HepG2 (cell line): ENCODE measurements around the gene DLG2. TPM values are rescaled to one million over a fixed set of nuclear protein-coding genes. Genes with fewer than 3 reads are reported as not detected.

ENCODE experiments used
- ATAC-seq: fragments of 200-7000 bp; cut with Tn5 transposase; 3 replicates; pipeline ENCODE4 v1.9.1; 2020; ENCODE audit warnings: mild to moderate bottlenecking, moderate library complexity
- BruUV-seq: library from RNA; stranded (reverse); fragments of 400-500 nt; replicated peaks from 2 replicates; lab custom pipeline; 2021; lab: Mats Ljungman, UMichigan
- CTCF ChIA-PET: fragments of 300-600 bp; formaldehyde crosslinking; extraction: SDS; loops from one replicate; lab custom pipeline; 2021; ENCODE audit warnings: low total read pairs, inconsistent platforms, low intra/inter-chr PET ratio; lab: Yijun Ruan, JAX
- POLR2A ChIA-PET: fragments of 350-600 bp; sonication (Branson Sonifier 250); formaldehyde crosslinking; loops from one replicate; lab custom pipeline; 2020; ENCODE audit warnings: antibody characterized with exemption, inconsistent platforms; lab: Yijun Ruan, JAX
- DNase-seq: peaks from one replicate; pipeline ENCODE4 v3.0.0-alpha.2; 2015; ENCODE audit warnings: low spot score
- FAIRE-seq: peaks from 3 replicates; lab custom pipeline; 2011; peaks lifted over from hg19 to GRCh38; lab: Jason Lieb, UNC
- H2AFZ ChIP-seq: one replicate; pipeline ENCODE4 v1.6.1; 2011; ENCODE audit warnings: low read length, inconsistent platforms
- H3K27ac ChIP-seq: fragments of 300-600 bp; 3 replicates; pipeline ENCODE4 v1.8.0; 2011; ENCODE audit warnings: mixed run types, mild to moderate bottlenecking, mixed read lengths, low read length, inconsistent platforms; ENCODE audit not compliant: insufficient read depth; ENCODE audit errors: extremely low read length
- H3K27me3 ChIP-seq, 2 experiments: fragments of 200-600 bp in 1 of 2; 2 replicates in 1 of 2; 3 replicates in 1 of 2; pipeline versions ENCODE4 v1.6.0 to v1.8.0; 2011; ENCODE audit warnings: low read length in 2 of 2, mild to moderate bottlenecking in 2 of 2, moderate library complexity in 2 of 2, inconsistent platforms in 1 of 2; ENCODE audit not compliant: insufficient read depth in 2 of 2, control insufficient read depth in 1 of 2
- H3K36me3 ChIP-seq, 2 experiments: fragments of 200-600 bp in 1 of 2; replicated peaks in 1 of 2; 2 replicates in 1 of 2; 3 replicates in 1 of 2; pipeline versions ENCODE4 v1.5.1 to v1.8.0; 2011; ENCODE audit warnings: low read length in 2 of 2, inconsistent platforms in 1 of 2; ENCODE audit not compliant: insufficient read depth in 2 of 2, control insufficient read depth in 1 of 2
- H3K4me1 ChIP-seq: 2 replicates; pipeline ENCODE4 v1.5.1; 2012; ENCODE audit warnings: low read length, inconsistent platforms; ENCODE audit not compliant: insufficient read depth
- H3K4me2 ChIP-seq: 2 replicates; pipeline ENCODE4 v1.6.0; 2011; ENCODE audit warnings: low read depth, low read length, inconsistent platforms
- H3K4me3 ChIP-seq, 3 experiments: fragments of 200-600 bp in 1 of 3; sonication (generic), shearing (Covaris generic) in 1 of 3; replicated peaks in 1 of 3; 2 replicates each; pipeline ENCODE4 v1.5.1; 2011 to 2016; ENCODE audit warnings: low read length in 3 of 3, inconsistent platforms in 2 of 3, low read depth in 2 of 3, mild to moderate bottlenecking in 2 of 3, control low read depth in 1 of 3, mixed read lengths in 1 of 3; ENCODE audit not compliant: insufficient read depth in 1 of 3
- H3K79me2 ChIP-seq: one replicate; pipeline ENCODE4 v1.6.1; 2011; ENCODE audit warnings: low read length, inconsistent platforms; ENCODE audit not compliant: insufficient read depth
- H3K9ac ChIP-seq: 2 replicates; pipeline ENCODE4 v1.6.0; 2011; ENCODE audit warnings: mild to moderate bottlenecking, low read depth, low read length, inconsistent platforms; ENCODE audit not compliant: insufficient read depth
- H3K9me3 ChIP-seq: 2 replicates; pipeline ENCODE4 v1.5.1; 2012; ENCODE audit warnings: mild to moderate bottlenecking, low read length
- H4K20me1 ChIP-seq: 2 replicates; pipeline ENCODE4 v1.6.0; 2011; ENCODE audit warnings: inconsistent platforms, mild to moderate bottlenecking, low read length, moderate library complexity; ENCODE audit not compliant: insufficient read depth
- AGO2 ChIP-seq: fragments of 200-400 bp; formaldehyde crosslinking; optimal IDR thresholded peaks from 2 replicates; pipeline ENCODE3; 2017; ENCODE audit warnings: mild to moderate bottlenecking, low read depth, low read length, moderate library complexity
- ELF3 ChIP-seq: IDR thresholded peaks from 2 replicates; pipeline ENCODE4 v1.6.1; 2016; ENCODE audit warnings: missing genetic modification reagents, missing compliant biosample characterization
- HMG20A ChIP-seq: IDR thresholded peaks from 2 replicates; pipeline ENCODE4 v1.6.1; 2016; ENCODE audit warnings: borderline replicate concordance
- HMGA1 ChIP-seq: sonication (generic); formaldehyde crosslinking; conservative IDR thresholded peaks from 2 replicates; pipeline ENCODE4 v1.4.0; 2020; ENCODE audit warnings: missing genetic modification reagents
- HNRNPLL ChIP-seq: fragments of 200-400 bp; formaldehyde crosslinking; IDR thresholded peaks from 2 replicates; pipeline ENCODE4 v1.6.1; 2017; ENCODE audit warnings: mild to moderate bottlenecking, low read depth, low read length; ENCODE audit not compliant: poor library complexity, severe bottlenecking
- KAT7 ChIP-seq: IDR thresholded peaks from 2 replicates; pipeline ENCODE4 v1.6.1; 2018; ENCODE audit warnings: borderline replicate concordance, missing compliant biosample characterization
- KLF11 ChIP-seq: IDR thresholded peaks from 2 replicates; pipeline ENCODE4 v1.6.1; 2016; ENCODE audit warnings: missing compliant biosample characterization
- NRL ChIP-seq: sonication (generic); formaldehyde crosslinking; IDR thresholded peaks from 2 replicates; pipeline ENCODE4 v1.5.0; 2020; ENCODE audit warnings: missing genetic modification reagents, mild to moderate bottlenecking, moderate library complexity, borderline replicate concordance
- REPIN1 ChIP-seq: sonication (generic); formaldehyde crosslinking; IDR thresholded peaks from 2 replicates; pipeline ENCODE4 v1.8.0; 2022; ENCODE audit warnings: missing genetic modification reagents, low read depth, mild to moderate bottlenecking, borderline replicate concordance
- SAFB2 ChIP-seq: sonication (generic); formaldehyde crosslinking; IDR thresholded peaks from 2 replicates; pipeline ENCODE4 v1.5.1; 2020; ENCODE audit warnings: missing genetic modification reagents, low read depth, mild to moderate bottlenecking, borderline replicate concordance
- ZKSCAN1 ChIP-seq: fragments of 150-350 bp; IDR thresholded peaks from 2 replicates; pipeline ENCODE4 v1.6.1; 2014; ENCODE audit warnings: low read length
- ZNF124 ChIP-seq: sonication (generic); formaldehyde crosslinking; IDR thresholded peaks from 2 replicates; pipeline ENCODE4 v1.4.0; 2020; ENCODE audit warnings: missing genetic modification reagents
- ZNF446 ChIP-seq: sonication (generic); formaldehyde crosslinking; IDR thresholded peaks from 2 replicates; pipeline ENCODE4 v1.5.0; 2020; ENCODE audit warnings: mild to moderate bottlenecking, missing genetic modification reagents
- ZNF703 ChIP-seq: sonication (generic); formaldehyde crosslinking; IDR thresholded peaks from 2 replicates; pipeline ENCODE4 v1.5.1; 2020; ENCODE audit warnings: missing genetic modification reagents, mild to moderate bottlenecking, moderate library complexity, borderline replicate concordance
- ZNF883 ChIP-seq: sonication (generic); formaldehyde crosslinking; IDR thresholded peaks from 2 replicates; pipeline ENCODE4 v1.5.1; 2020; ENCODE audit warnings: mild to moderate bottlenecking, missing genetic modification reagents; ENCODE audit errors: not compliant biosample characterization
- WGBS: methylation state at CpG from one replicate; pipeline ENCODE4 v1.1.6; 2017; ENCODE audit warnings: low lambda C conversion rate; 5-methylcytosine and 5-hydroxymethylcytosine counted together
- in situ Hi-C: cut with HindIII; loops from 2 replicates; pipeline ENCODE4 v1.10.0; 2017; ENCODE audit warnings: low pct_unique_long_range_greater_than_20kb; ENCODE audit not compliant: extremely low pct_ligation_motif_present
- intact Hi-C: fragments of 100-400 bp; cut with micrococcal nuclease; formaldehyde crosslinking; loops from one replicate; pipeline ENCODE4 v1.10.0; 2022; ENCODE audit not compliant: unreplicated experiment
- polyA plus RNA-seq, 8 experiments: library from polyadenylated mRNA; depleted of rRNA in 3 of 8; stranded (reverse) in 7 of 8; unstranded in 1 of 8; fragments of >200 nt; fragmentation: Illumina TruSeq in 4 of 8; extraction: Trizol in 4 of 8; gene quantifications; 2 replicates each; pipeline versions ENCODE4 v1.2.1 to v1.2.3, GENCODE V29; 2011 to 2016; ENCODE audit warnings: low read depth in 4 of 8, missing spikeins in 1 of 8, mixed read lengths in 1 of 8; ENCODE audit not compliant: insufficient read depth in 1 of 8
- total RNA-seq, 5 experiments: library from RNA; depleted of rRNA; stranded (reverse); fragments of >200 nt; fragmentation: Illumina TruSeq; extraction: Trizol; gene quantifications; 2 replicates each; pipeline ENCODE4 v1.2.3, GENCODE V29; 2016; ENCODE audit warnings: low read depth in 1 of 5
- TF ChIP-seq, protein P1 (sequence below): fragments of 450-650 bp; IDR thresholded peaks from 2 replicates; pipeline ENCODE4 v1.6.1; 2017; ENCODE audit warnings: mild to moderate bottlenecking

The DLG2 gene
- total and polyA plus RNA-seq, 2 of the 13 experiments (the other 11 are each of a cell fraction or from before 2014, with no cell fraction given) = 0.46 to 1.0 TPM

DNA sequence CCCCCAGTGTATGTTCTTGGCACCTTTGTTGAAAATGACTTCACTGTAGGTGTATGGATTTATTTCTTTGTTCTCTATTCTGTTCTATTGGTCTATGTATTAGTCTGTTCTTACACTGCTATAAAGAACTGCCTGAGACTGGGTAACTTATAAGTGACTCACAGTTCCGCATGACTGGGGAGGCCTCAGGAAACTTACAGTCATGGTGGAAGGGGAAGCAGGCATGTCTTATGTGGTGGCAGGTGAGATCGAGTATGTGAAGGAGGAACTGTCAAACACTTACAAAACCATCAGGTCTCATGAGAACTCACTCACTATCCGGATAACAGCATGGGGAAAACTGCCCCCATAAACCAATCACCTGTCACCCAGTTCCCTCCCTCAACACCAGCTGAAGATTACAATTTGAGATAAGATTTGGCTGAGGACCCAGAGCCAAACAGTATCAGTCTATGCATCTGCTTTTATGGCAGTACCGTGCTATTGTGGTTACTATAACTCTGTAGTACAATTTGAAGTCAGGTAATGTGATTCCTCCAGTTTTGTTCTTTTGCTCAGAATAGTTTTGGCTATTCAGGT is 836.2 kb downstream of the DLG2 start:
- DNase-seq (no peak), FAIRE-seq (no peak), ATAC-seq (no peak)
- Histone ChIP-seq H3K4me3 (no peak overlapping the region), H2AFZ (no peak overlapping the region), H3K4me2 (no peak overlapping the region), H3K27me3 (no peaks in the 10 kb centered on the region), H3K9ac (no peak overlapping the region), H3K79me2 (no peaks in the 10 kb centered on the region), H3K27ac (no peak overlapping the region), H3K36me3 (no peaks in the 10 kb centered on the region), H4K20me1 (no peaks in the 10 kb centered on the region), H3K4me1 (no peaks in the 10 kb centered on the region), H3K9me3 (no peaks in the 10 kb centered on the region)
- BruUV-seq = no TSS peak
- CTCF ChIA-PET = no interaction called here
- intact Hi-C loops = no loop called here
- POLR2A ChIA-PET = no interaction called here
- WGBS = 8% methylated on average over 4 of the region's 4 CpGs
- in situ Hi-C loops = loop anchor here (25.0 kb wide), 1 partner anchor 796 kb away; no protein-coding TSS in a partner anchor
- TF ChIP-seq ZNF446 (CRISPR knock-in tag) (no peak), KAT7 (CRISPR knock-in tag) (no peak), NRL (CRISPR knock-in tag) (no peak), HMG20A (CRISPR knock-in tag) (no peak), ZKSCAN1 (no peak), ZNF124 (no peak), SAFB2 (no peak), KLF11 (CRISPR knock-in tag) (no peak), REPIN1 (CRISPR knock-in tag) (no peak), HMGA1 (CRISPR knock-in tag) (no peak), ZNF703 (CRISPR knock-in tag) (no peak), HNRNPLL (no peak), AGO2 (no peak), ZNF883 (CRISPR knock-in tag) (no peak), ELF3 (CRISPR knock-in tag) (no peak)
- TF ChIP-seq, protein P1, sequence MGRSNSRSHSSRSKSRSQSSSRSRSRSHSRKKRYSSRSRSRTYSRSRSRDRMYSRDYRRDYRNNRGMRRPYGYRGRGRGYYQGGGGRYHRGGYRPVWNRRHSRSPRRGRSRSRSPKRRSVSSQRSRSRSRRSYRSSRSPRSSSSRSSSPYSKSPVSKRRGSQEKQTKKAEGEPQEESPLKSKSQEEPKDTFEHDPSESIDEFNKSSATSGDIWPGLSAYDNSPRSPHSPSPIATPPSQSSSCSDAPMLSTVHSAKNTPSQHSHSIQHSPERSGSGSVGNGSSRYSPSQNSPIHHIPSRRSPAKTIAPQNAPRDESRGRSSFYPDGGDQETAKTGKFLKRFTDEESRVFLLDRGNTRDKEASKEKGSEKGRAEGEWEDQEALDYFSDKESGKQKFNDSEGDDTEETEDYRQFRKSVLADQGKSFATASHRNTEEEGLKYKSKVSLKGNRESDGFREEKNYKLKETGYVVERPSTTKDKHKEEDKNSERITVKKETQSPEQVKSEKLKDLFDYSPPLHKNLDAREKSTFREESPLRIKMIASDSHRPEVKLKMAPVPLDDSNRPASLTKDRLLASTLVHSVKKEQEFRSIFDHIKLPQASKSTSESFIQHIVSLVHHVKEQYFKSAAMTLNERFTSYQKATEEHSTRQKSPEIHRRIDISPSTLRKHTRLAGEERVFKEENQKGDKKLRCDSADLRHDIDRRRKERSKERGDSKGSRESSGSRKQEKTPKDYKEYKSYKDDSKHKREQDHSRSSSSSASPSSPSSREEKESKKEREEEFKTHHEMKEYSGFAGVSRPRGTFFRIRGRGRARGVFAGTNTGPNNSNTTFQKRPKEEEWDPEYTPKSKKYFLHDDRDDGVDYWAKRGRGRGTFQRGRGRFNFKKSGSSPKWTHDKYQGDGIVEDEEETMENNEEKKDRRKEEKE = no peak
